GM12874 (cell line): ENCODE data around the gene JMJD1C.

Experiments
- TF ChIP-seq, protein P1 (sequence below): IDR thresholded peaks from 2 replicates; pipeline ENCODE4 v1.5.1; 2011; ENCODE audit warnings: low read depth, mild to moderate bottlenecking, control low read depth, low read length, moderate library complexity; ENCODE audit not compliant: insufficient read depth

Gene JMJD1C

DNA sequence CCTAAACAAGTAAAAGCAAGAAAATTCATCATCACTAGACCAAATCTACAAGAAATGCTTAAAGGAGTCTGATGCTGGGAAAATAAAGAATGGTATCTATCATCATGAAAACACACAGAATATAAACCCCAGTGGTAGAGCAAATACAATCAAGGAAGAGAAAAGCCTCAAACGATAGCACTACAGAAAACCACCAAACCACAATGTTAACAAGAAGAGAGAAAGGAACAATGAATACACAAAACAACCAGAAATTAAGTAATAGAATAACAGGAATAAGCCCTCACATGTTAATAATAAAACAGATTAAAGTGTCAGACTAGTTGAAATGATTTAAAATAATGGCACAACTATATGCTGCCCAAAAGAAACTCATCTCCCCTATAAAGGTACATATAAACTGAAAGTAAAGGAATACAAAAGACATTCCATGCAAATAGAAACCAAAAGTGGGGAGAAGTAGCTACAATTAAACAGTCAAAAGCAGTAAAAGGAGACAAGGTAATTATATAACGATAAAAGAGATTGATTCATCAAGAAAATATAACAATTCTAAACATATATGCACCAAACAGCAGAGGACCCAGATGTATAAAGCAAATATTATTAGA lies 77.3 kb downstream of the JMJD1C start:
- TF ChIP-seq, protein P1, sequence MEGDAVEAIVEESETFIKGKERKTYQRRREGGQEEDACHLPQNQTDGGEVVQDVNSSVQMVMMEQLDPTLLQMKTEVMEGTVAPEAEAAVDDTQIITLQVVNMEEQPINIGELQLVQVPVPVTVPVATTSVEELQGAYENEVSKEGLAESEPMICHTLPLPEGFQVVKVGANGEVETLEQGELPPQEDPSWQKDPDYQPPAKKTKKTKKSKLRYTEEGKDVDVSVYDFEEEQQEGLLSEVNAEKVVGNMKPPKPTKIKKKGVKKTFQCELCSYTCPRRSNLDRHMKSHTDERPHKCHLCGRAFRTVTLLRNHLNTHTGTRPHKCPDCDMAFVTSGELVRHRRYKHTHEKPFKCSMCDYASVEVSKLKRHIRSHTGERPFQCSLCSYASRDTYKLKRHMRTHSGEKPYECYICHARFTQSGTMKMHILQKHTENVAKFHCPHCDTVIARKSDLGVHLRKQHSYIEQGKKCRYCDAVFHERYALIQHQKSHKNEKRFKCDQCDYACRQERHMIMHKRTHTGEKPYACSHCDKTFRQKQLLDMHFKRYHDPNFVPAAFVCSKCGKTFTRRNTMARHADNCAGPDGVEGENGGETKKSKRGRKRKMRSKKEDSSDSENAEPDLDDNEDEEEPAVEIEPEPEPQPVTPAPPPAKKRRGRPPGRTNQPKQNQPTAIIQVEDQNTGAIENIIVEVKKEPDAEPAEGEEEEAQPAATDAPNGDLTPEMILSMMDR = no peak

DNA sequence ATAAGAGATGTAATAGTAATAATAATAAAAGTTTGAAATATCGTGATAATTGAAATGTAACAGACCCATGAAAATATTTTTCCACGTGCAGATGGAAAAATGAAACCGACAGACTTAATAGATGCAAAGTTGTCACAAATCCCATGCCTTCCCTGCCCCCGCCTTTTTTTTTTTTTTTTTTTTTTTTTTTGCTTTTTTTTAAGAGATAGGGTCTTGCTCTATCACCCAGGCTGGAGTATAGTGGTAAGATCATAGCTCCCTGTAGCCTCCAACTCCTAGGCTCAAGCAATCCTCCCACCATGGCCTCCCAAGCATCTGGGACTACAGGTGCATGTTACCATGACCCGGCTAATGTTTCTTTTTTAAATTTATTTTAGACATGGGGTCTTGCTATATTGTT lies 80.5 kb downstream of the JMJD1C start:
- TF ChIP-seq, protein P1 = no peak

DNA sequence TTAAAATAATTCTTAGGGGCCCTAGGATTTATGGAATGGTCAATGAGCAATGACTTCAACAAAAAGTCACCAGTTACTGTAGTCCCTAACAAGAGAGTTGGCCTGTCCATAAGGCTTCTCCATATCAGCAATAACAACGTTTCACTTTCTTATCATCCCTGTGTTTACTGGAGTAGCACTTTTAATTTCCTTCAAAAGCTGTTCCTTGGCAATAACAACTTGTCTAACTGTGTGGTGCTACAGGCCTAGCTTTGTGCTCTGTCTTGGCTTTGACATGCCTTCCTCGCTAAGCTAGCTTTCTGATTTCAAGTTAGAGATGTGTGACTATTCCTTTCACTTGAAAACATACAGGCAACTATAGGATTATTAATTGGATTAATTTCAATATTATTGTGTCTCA lies 81.1 kb downstream of the JMJD1C start:
- TF ChIP-seq, protein P1 = no peak

DNA sequence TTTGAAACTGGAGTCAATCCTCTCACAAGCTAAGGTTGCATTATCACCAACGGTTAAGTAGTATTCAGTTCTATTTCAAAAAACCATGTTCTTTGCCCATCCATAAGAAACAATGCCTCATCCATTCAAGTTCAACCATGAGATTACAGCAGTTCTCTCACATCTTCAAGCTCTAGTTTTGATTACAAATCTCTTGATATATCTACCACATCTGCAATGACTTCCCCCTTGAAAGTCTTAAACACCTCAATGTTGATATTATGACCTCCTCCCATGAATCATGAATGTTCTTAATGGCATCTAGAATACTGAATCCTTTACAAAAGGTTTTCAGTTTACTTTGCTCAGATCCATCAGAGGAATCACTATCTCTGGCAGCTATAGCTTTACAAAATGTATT lies 81.8 kb downstream of the JMJD1C start:
- TF ChIP-seq, protein P1 = no peak

DNA sequence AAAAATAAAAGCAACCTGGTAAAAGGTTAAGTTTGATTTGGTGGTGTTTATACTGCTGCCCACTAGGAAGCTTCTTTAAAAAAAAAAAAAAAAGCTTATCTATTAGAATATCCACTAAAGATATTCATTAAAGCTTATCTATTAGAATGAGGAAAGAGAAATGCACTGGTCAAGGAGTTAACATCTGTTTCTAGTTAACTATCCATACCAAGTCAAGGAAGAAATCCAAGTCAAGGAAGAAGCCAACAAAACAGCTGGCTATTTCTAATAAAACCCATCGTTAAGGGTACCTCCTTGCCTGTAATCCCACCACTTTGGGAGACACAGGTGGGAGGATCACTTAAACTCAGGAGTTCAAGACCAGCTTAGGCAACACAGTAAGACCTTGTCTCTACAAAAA lies 82.6 kb downstream of the JMJD1C start:
- TF ChIP-seq, protein P1 = no peak

DNA sequence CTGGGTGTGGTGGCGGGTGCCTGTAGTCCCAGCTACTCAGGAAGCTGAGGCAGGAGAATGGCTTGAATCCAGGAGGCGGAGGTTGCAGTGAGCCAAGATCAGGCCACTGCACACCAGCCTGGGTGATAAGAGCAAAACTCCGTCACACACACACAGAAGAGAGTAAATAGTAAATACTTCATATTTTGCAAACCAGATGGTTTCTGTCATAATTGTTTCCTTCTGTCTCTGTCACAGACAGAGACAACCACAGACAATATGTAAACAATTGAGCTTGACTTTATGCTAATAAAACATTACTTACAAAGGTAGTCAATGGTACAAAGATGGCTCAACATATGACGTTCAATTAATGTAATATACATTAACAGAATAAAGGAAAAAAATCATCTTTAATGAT lies 83.7 kb downstream of the JMJD1C start:
- TF ChIP-seq, protein P1 = no peak

DNA sequence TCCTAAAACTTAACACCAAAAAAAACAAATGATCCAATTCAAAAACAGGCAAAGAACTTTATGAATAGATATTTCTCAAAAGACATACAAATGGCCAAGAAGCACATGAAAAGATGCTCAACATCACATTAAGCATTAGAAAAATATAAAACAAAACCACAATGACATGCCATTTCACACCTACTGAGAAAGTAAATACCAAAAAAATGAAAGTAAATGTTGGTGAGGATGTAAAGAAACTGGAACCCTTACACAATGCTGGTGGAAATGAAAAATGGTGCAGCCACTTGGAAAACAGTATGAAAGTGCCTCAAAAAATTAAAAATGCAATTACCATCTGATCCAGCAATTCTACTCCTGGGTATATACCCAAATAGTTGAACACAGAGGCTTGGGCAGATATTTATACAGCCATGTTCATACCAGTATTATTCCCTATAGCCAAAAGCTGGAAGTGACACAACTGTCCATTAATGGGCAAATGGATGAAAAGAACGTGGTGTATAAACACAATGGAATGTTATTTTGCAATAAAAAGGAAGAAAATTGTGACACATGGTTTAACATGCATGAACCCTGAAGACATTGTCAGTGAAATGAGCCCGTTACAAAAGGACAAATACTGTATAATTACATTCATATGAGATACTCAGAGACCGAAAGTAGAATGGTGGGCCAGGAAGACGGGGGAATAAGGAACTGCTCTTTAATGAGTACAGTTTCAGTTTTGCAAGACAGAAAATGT lies 89.0 kb downstream of the JMJD1C start:
- TF ChIP-seq, protein P1 = no peak
